ENCODE measurements around the gene CLDN6. TPM values are rescaled to one million over a fixed set of nuclear protein-coding genes. Genes with fewer than 3 reads are reported as not detected.

CLDN6 gene
- total and polyA plus RNA-seq, 2 of the 13 experiments (the other 11 are each of a cell fraction or from before 2014, with no cell fraction given): 5.9 to 7.6 TPM

DNA sequence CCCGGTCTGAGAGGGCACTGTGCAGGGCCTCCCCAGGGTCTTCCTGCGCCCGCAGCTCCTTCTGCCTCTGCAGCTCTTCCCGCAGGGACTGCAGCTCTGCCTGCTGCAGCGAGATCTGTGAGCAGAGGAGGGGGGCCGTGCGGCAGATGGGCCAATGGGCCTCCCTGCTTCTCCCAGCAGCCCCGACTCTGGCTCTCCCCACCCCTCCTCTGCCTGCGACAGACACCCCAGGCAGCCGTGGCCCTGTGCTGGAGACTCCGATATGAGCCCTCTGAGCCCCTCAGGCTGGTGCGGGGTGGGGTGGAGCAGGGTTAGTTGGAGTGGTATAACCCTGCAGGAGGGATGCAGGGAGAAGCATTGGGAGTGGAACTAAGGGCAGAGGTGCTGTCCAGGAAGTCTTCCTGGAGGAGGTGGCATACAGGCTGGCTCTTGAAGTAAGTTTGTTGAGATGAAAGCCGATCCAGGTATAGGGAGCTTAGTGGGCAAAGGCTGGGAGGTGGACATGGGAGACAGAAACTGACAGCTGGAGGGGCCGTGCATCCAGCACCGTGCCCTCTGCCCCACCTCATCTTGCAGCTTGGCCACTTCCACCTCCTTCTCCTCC, 10.8 kb upstream of the CLDN6 start:
- POLR2A ChIA-PET: interaction anchor here (0.8 to 18.8 kb wide), 13 partner anchors 9 to 106 kb away, joined by 3 to 750 read pairs (median 6); partner anchors contain the start of genes CLDN9, IL32, KREMEN2 and PKMYT1
- H4K20me1 ChIP-seq (ENCODE audit: insufficient read depth, low read length): peaks cover 5% of the 10 kb centered on the region; the same call in 1 of the 2 replicates
- peak overlapping the region; percentile 75 for H3K4me2 ChIP-seq (ENCODE audit: low read depth, low read length)
- H3K27ac ChIP-seq (ENCODE audit: extremely low read length, insufficient read depth, low read length): no peak overlapping the region
- H3K9ac ChIP-seq (ENCODE audit: insufficient read depth, low read depth, low read length): 0 out of 2 replicates have a peak overlapping the region, but pooled peaks have one; percentile 0
- in situ Hi-C loops (cut with HindIII; ENCODE audit: extremely low pct_ligation_motif_present, low pct_unique_long_range_greater_than_20kb) (no loop called here), intact Hi-C loops (cut with micrococcal nuclease; ENCODE audit: unreplicated experiment) (no loop called here)
- 0 out of 3 replicates have a peak, but pooled peaks have one; percentile 1 for ATAC-seq
- no peak for FAIRE-seq
- TF ChIP-seq POLR2AphosphoS2 (IDR thresholded peaks at IDR 0.05; ENCODE audit: low read depth, low read length) (peak; percentile 36), AGO2 (optimal IDR thresholded peaks at IDR 0.05; ENCODE audit: low read depth, low read length) (peak; percentile 7), ZNF264 (CRISPR knock-in tag; IDR thresholded peaks at IDR 0.05) (no peak), ZNF329 (CRISPR knock-in tag; IDR thresholded peaks at IDR 0.05; ENCODE audit: low read depth) (no peak), ZMYM3 (CRISPR knock-in tag; IDR thresholded peaks at IDR 0.05) (0 out of 2 replicates have a peak, but pooled peaks have one; percentile 25), NONO (IDR thresholded peaks at IDR 0.05) (no peak), NONO (CRISPR knock-in tag; conservative IDR thresholded peaks at IDR 0.05) (0 out of 2 replicates have a peak, but pooled peaks have one; percentile 3), ZFP36 (IDR thresholded peaks at IDR 0.05; ENCODE audit: borderline replicate concordance, low read depth, low read length, partially characterized antibody) (peak; percentile 70), NR2F1 (CRISPR knock-in tag; IDR thresholded peaks at IDR 0.05) (0 out of 4 replicates have a peak, but pooled peaks of 1 of the 2 experiments have one; percentile 10)
- TF ChIP-seq, protein P1, sequence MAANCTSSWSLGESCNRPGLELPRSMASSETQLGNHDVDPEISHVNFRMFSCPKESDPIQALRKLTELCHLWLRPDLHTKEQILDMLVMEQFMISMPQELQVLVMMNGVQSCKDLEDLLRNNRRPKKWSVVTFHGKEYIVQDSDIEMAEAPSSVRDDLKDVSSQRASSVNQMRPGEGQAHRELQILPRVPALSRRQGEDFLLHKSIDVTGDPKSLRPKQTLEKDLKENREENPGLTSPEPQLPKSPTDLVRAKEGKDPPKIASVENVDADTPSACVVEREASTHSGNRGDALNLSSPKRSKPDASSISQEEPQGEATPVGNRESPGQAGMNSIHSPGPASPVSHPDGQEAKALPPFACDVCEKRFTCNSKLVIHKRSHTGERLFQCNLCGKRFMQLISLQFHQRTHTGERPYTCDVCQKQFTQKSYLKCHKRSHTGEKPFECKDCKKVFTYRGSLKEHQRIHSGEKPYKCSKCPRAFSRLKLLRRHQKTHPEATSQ (CRISPR knock-in tag; IDR thresholded peaks at IDR 0.05; ENCODE audit: borderline replicate concordance): no peak
- H3K4me3 ChIP-seq (replicated peaks in 1 of 3; ENCODE audit: insufficient read depth in 1 of 3, low read depth in 2 of 3, low read length in 3 of 3): peak overlapping the region in 2 of 3 experiments; percentile 10 to 61; a peak in 1 of 6 replicates
- BruUV-seq (replicated peaks): no TSS peak
- H3K79me2 ChIP-seq (ENCODE audit: insufficient read depth, low read length): no peaks in the 10 kb centered on the region
- peaks cover 9 to 51% of the 10 kb centered on the region in 2 experiments for H3K27me3 ChIP-seq (ENCODE audit: control insufficient read depth in 1 of 2, insufficient read depth in 2 of 2, low read length in 2 of 2)
- 42% methylated on average over 11 of the region's 15 CpGs for whole genome bisulfite sequencing (ENCODE audit: low lambda C conversion rate)
- DNase-seq (ENCODE audit: low spot score): no peak
- peaks cover 32% of the 10 kb centered on the region for H3K4me1 ChIP-seq (ENCODE audit: insufficient read depth, low read length)
- CTCF ChIA-PET (ENCODE audit: low intra/inter-chr PET ratio, low total read pairs): interaction anchor here (1.1 to 1.7 kb wide), 3 partner anchors 11 to 28 kb away, joined by 3 to 11 read pairs (median 5); partner anchors contain the start of gene CLDN6
- no peaks in the 10 kb centered on the region for H3K9me3 ChIP-seq (ENCODE audit: low read length)
- no peak overlapping the region for H2AFZ ChIP-seq (ENCODE audit: low read length)
- H3K36me3 ChIP-seq (replicated peaks in 1 of 2; ENCODE audit: control insufficient read depth in 1 of 2, insufficient read depth in 2 of 2, low read length in 2 of 2): peaks cover 16 to 17% of the 10 kb centered on the region in 2 experiments; a peak in 4 of 5 replicates
